SU-DHL-6 (cell line): Measurements from ENCODE around the gene COPE.

Source experiments
- CTCF ChIP-seq: fragments of 200-600 bp; sonication (generic); IDR thresholded peaks from one replicate; pipeline ENCODE4 v1.5.1; 2017; ENCODE audit warnings: antibody characterized with exemption, mild to moderate bottlenecking, low read length, moderate library complexity; ENCODE audit not compliant: insufficient read depth, poor library complexity, severe bottlenecking
- EZH2phosphoT487 ChIP-seq: fragments of 200-600 bp; sonication (generic), shearing (Covaris generic); conservative IDR thresholded peaks from 2 replicates; pipeline ENCODE4 v1.6.1; 2018; ENCODE audit warnings: mild to moderate bottlenecking, antibody characterized with exemption, low read length, moderate library complexity, mixed read lengths

DNA sequence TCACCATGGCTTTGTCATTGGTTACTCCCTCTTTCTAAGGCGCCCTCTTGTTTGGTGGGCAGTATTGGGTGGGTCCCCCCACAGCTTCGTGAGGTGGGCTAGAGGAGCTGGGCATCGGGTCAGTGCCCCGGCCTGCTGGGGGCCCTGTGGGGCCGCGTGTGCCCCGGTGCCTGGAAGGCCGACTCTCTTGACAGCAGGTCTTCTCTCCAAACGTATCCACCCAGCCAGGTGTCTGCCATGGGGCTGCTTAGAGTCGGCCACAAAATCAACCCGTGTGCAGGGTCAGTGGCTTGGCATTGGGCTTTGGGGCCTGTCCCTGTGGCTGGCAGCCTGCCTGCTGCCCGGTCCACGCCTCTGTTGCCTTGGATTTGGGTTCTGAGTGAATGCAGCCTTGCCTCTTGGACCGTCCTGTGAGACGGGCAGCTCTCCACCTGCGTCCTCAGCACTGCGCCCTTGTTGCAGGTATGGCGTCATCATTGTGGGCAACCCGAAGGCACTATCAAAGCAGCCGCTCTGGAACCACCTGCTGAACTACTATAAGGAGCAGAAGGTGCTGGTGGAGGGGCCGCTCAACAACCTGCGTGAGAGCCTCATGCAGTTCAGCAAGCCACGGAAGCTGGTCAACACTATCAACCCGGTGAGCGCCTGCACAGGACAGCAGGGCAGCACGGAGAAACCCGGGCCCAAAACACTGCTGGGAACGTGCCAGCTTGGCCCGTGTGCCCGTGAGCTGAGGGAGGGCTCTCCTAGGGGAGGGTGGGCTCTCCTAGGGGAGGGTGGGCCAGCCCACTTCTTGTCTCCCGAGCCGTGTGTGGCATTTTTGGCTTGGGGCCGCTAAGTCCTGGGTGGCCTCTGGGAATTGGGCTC, 56.0 kb downstream of the COPE start:
- TF ChIP-seq CTCF, result no peak
- no peak for TF ChIP-seq EZH2phosphoT487
